ENCODE data around the gene CARS1. TPM values are rescaled to one million over a fixed set of nuclear protein-coding genes. Genes with fewer than 3 reads are reported as not detected.

The CARS1 gene
- total RNA-seq, 1 experiment from 2014 or later, result 120 TPM

DNA sequence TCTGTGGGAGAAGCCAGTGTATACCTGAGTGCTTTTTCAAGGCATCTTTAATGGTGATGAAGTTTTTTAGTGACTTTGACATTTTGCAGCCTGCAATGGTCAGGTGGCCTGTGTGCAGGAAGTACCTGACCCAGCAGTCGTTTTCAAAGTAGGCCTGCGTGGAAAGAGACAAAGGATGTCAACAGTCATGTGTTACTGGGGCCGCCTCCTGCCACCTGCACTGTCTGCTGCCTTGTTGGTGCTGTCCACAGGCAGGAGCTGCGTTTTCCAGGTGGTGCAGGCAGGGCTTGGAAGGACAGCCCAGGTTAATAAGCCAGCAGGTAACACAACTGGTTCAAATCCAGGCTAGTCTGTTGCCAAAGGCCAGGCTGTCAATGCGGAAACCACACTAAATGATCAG, 38.6 kb downstream of the CARS1 start:
- in situ Hi-C loops (cut with HindIII; ENCODE audit: low pct_unique_long_range_greater_than_20kb, low sequenced_read_pairs), result no loop called here
- H3K36me3 ChIP-seq (ENCODE audit: control insufficient read depth, insufficient read depth, low read length), result peaks cover 34% of the 10 kb centered on the region
- DNase-seq (ENCODE audit: low read depth, low spot score) (no peak), ATAC-seq (no peak)
- no TSS peak for BruUV-seq (replicated peaks)
- TF ChIP-seq, protein P1, sequence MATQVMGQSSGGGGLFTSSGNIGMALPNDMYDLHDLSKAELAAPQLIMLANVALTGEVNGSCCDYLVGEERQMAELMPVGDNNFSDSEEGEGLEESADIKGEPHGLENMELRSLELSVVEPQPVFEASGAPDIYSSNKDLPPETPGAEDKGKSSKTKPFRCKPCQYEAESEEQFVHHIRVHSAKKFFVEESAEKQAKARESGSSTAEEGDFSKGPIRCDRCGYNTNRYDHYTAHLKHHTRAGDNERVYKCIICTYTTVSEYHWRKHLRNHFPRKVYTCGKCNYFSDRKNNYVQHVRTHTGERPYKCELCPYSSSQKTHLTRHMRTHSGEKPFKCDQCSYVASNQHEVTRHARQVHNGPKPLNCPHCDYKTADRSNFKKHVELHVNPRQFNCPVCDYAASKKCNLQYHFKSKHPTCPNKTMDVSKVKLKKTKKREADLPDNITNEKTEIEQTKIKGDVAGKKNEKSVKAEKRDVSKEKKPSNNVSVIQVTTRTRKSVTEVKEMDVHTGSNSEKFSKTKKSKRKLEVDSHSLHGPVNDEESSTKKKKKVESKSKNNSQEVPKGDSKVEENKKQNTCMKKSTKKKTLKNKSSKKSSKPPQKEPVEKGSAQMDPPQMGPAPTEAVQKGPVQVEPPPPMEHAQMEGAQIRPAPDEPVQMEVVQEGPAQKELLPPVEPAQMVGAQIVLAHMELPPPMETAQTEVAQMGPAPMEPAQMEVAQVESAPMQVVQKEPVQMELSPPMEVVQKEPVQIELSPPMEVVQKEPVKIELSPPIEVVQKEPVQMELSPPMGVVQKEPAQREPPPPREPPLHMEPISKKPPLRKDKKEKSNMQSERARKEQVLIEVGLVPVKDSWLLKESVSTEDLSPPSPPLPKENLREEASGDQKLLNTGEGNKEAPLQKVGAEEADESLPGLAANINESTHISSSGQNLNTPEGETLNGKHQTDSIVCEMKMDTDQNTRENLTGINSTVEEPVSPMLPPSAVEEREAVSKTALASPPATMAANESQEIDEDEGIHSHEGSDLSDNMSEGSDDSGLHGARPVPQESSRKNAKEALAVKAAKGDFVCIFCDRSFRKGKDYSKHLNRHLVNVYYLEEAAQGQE (IDR thresholded peaks at IDR 0.05; ENCODE audit: insufficient read depth in 1 of 2, low read depth in 2 of 2, low read length in 1 of 2), result no peak
- TF ChIP-seq SIN3A (IDR thresholded peaks at IDR 0.05; ENCODE audit: borderline replicate concordance, insufficient read depth, low read depth, low read length) (no peak), TCF7L2 (IDR thresholded peaks at IDR 0.05; ENCODE audit: low read depth, low read length) (no peak), POLR2AphosphoS5 (IDR thresholded peaks at IDR 0.05; ENCODE audit: low read depth, low read length) (no peak)
- TF ChIP-seq, protein P2, sequence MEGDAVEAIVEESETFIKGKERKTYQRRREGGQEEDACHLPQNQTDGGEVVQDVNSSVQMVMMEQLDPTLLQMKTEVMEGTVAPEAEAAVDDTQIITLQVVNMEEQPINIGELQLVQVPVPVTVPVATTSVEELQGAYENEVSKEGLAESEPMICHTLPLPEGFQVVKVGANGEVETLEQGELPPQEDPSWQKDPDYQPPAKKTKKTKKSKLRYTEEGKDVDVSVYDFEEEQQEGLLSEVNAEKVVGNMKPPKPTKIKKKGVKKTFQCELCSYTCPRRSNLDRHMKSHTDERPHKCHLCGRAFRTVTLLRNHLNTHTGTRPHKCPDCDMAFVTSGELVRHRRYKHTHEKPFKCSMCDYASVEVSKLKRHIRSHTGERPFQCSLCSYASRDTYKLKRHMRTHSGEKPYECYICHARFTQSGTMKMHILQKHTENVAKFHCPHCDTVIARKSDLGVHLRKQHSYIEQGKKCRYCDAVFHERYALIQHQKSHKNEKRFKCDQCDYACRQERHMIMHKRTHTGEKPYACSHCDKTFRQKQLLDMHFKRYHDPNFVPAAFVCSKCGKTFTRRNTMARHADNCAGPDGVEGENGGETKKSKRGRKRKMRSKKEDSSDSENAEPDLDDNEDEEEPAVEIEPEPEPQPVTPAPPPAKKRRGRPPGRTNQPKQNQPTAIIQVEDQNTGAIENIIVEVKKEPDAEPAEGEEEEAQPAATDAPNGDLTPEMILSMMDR (IDR thresholded peaks at IDR 0.05), result no peak
- no peaks in the 10 kb centered on the region for H3K27me3 ChIP-seq (ENCODE audit: control insufficient read depth, insufficient read depth, low read length)
- no peaks in the 10 kb centered on the region for H3K4me1 ChIP-seq (ENCODE audit: control insufficient read depth, insufficient read depth, low read length)
- POLR2A ChIA-PET, result no interaction called here
- no peaks in the 10 kb centered on the region for H3K9me3 ChIP-seq (ENCODE audit: control insufficient read depth, insufficient read depth, low read depth, low read length)
- H3K4me3 ChIP-seq (ENCODE audit: low read depth in 2 of 2, low read length in 2 of 2), result no peak overlapping the region
- H3K27ac ChIP-seq (ENCODE audit: low read length), result no peak overlapping the region
- CTCF ChIA-PET, result no interaction called here
- intact Hi-C loops (cut with micrococcal nuclease; ENCODE audit: unreplicated experiment), result no loop called here

DNA sequence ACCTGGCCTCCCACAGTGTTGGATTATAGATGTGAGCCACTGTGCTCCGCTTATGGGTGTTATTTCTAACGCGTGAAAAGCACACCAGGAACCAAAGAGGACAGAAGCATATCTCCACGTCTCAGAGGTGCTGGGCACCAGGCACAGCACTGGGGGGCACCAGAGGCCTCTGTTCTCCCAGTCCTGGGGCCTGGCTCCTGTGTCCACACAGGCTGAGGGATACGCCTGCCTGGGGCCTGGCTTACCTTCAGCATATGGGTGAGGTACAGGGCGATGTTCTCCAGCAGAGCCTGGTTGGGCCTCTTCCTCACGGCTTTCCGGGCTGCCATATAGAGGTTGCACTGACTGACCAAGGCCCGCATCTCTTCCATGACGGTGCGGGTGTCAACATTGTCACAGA, 40.4 kb downstream of the CARS1 start:
- Histone ChIP-seq H3K36me3 (ENCODE audit: control insufficient read depth, insufficient read depth, low read length) (peaks cover 39% of the 10 kb centered on the region), H3K27ac (ENCODE audit: low read length) (no peak overlapping the region), H3K9me3 (ENCODE audit: control insufficient read depth, insufficient read depth, low read depth, low read length) (no peaks in the 10 kb centered on the region), H3K4me1 (ENCODE audit: control insufficient read depth, insufficient read depth, low read length) (no peaks in the 10 kb centered on the region), H3K27me3 (ENCODE audit: control insufficient read depth, insufficient read depth, low read length) (no peaks in the 10 kb centered on the region), H3K4me3 (ENCODE audit: low read depth in 2 of 2, low read length in 2 of 2) (no peak overlapping the region)
- no peak for DNase-seq (ENCODE audit: low read depth, low spot score)
- TF ChIP-seq TCF7L2 (IDR thresholded peaks at IDR 0.05; ENCODE audit: low read depth, low read length) (no peak), POLR2AphosphoS5 (IDR thresholded peaks at IDR 0.05; ENCODE audit: low read depth, low read length) (no peak), SIN3A (IDR thresholded peaks at IDR 0.05; ENCODE audit: borderline replicate concordance, insufficient read depth, low read depth, low read length) (no peak)
- TF ChIP-seq, protein P1 (IDR thresholded peaks at IDR 0.05; ENCODE audit: insufficient read depth in 1 of 2, low read depth in 2 of 2, low read length in 1 of 2), result no peak
- TF ChIP-seq, protein P2 (IDR thresholded peaks at IDR 0.05), result no peak
- no TSS peak for BruUV-seq (replicated peaks)
- ChIA-PET CTCF (no interaction called here), POLR2A (interaction anchor here (0.5 to 0.6 kb wide), 2 partner anchors 25 to 42 kb away, joined by 3 to 5 read pairs; partner anchors contain the start of gene NAP1L4)
- intact Hi-C loops (cut with micrococcal nuclease; ENCODE audit: unreplicated experiment) (no loop called here), in situ Hi-C loops (cut with HindIII; ENCODE audit: low pct_unique_long_range_greater_than_20kb, low sequenced_read_pairs) (no loop called here)
- peak; percentile 79 for ATAC-seq
